NB4 (cell line): ENCODE results near the gene MAD1L1.
A peak's percentile ranks its signal among the peaks of the same experiment; 100 is the strongest.

Experiments
- DNase-seq: peaks from one replicate; pipeline ENCODE4 v3.0.0; 2010; ENCODE audit warnings: low read depth
- H3K4me3 ChIP-seq: one replicate; pipeline ENCODE4 v1.5.1; 2011; ENCODE audit warnings: mild to moderate bottlenecking, low read depth, low read length, moderate library complexity
- CTCF ChIP-seq: IDR thresholded peaks from one replicate; pipeline ENCODE4 v1.5.1; 2012; ENCODE audit warnings: low read depth, low read length
- MYC ChIP-seq: IDR thresholded peaks from 2 replicates; pipeline ENCODE4 v1.6.1; 2011; ENCODE audit warnings: low read depth, low read length
- POLR2A ChIP-seq: IDR thresholded peaks from 2 replicates; pipeline ENCODE4 v1.6.1; 2011; ENCODE audit warnings: mild to moderate bottlenecking; ENCODE audit not compliant: insufficient read length; ENCODE audit errors: extremely low read depth
- TF ChIP-seq, protein P1 (sequence below): IDR thresholded peaks from 2 replicates; pipeline ENCODE4 v1.6.1; 2011; ENCODE audit warnings: low read depth, low read length

Gene MAD1L1

GRCh38 chr7:1912593-1913465, 319.9 kb downstream of the MAD1L1 start:
- DNase-seq, result peak; percentile 73
- TF ChIP-seq, protein P1, sequence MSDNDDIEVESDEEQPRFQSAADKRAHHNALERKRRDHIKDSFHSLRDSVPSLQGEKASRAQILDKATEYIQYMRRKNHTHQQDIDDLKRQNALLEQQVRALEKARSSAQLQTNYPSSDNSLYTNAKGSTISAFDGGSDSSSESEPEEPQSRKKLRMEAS, result no peak
- TF ChIP-seq POLR2A (no peak), CTCF (no peak), MYC (no peak)
- H3K4me3 ChIP-seq, result no peak overlapping the region

DNA sequence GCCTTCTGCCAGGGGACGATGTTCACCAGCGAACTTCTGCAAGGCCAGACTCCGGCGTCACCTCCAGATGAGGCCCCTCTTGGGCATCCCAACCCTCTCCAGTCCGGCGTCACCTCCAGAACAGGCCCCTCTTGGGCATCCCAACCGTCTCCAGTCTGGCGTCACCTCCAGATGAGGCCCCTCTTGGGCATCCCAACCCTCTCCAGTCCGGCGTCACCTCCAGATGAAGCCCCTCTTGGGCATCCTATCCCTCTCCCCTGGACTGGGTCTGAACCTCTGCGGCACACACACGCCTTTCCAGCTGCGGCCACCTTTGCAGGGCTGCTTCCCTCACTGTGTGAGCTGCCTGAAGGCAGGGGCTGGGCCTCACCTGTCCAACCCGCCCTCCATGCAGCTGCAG, 321.2 kb downstream of the MAD1L1 start:
- H3K4me3 ChIP-seq, result no peak overlapping the region
- TF ChIP-seq, protein P1, result no peak
- TF ChIP-seq MYC, result no peak
- TF ChIP-seq CTCF, result no peak
- no peak for TF ChIP-seq POLR2A
- DNase-seq, result no peak

GRCh38 chr7:1910827-1911226, 321.9 kb downstream of the MAD1L1 start:
- no peak for TF ChIP-seq CTCF
- DNase-seq, result no peak
- H3K4me3 ChIP-seq, result no peak overlapping the region

DNA sequence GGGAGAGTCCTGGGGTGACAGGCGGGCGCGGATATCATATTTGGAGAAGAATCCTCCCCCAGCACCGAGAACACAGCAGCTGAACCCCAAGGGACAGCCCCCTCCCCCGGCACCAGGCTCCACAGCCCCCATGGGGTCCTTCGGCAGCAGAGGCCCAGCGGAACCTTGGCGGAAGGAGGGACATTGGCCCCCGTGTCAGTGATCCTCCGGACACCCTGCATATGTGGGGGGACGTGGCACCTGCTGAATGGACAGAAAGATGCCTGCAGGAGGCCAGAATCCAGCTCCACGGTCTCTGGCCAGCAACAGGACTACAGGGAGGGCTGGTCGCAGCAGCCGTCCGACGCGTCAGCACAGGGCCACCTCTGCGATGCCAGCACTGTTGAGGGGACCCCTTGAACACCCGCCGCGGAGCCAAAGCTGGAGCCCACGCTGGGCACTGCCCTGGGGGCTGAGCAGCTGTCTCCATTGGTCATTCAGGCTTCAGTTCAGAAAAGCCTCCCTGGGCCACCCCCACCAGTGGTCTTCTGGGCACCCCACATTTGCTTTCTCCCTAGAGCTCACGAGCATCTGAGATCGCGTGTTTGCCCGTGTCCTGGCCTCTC, 322.6 kb downstream of the MAD1L1 start:
- DNase-seq, result no peak
- no peak overlapping the region for H3K4me3 ChIP-seq
- TF ChIP-seq MYC, result no peak

GRCh38 chr7:1909476-1909875, 323.3 kb downstream of the MAD1L1 start:
- TF ChIP-seq, protein P1, result no peak
- TF ChIP-seq POLR2A (no peak), MYC (no peak), CTCF (no peak)
- no peak for DNase-seq
- H3K4me3 ChIP-seq, result no peak overlapping the region

GRCh38 chr7:1908823-1909420, 323.8 kb downstream of the MAD1L1 start:
- DNase-seq, result no peak
- no peak for TF ChIP-seq CTCF
- TF ChIP-seq POLR2A, result no peak
- TF ChIP-seq, protein P1, result no peak
- no peak for TF ChIP-seq MYC
- H3K4me3 ChIP-seq, result no peak overlapping the region
